Loucy (cell line): Measurements from ENCODE around the gene BICD1.
A peak's percentile ranks its signal among the peaks of the same experiment; 100 is the strongest.

Experiments used
- H2AFZ ChIP-seq: fragments of 200-600 bp; sonication (generic); 2 replicates; pipeline ENCODE4 v1.6.0; 2016; ENCODE audit warnings: antibody characterized with exemption, mild to moderate bottlenecking, low read length, moderate library complexity
- H3F3A ChIP-seq: fragments of 200-600 bp; 2 replicates; pipeline ENCODE4 v1.6.0; 2016; ENCODE audit warnings: antibody characterized with exemption, low read depth, mild to moderate bottlenecking
- H3K27me3 ChIP-seq: fragments of 200-600 bp; sonication (generic); 2 replicates; pipeline ENCODE4 v1.6.1; 2014; ENCODE audit warnings: low read length, mild to moderate bottlenecking; ENCODE audit not compliant: insufficient read depth, poor library complexity, severe bottlenecking
- H3K36me3 ChIP-seq: fragments of 200-600 bp; sonication (generic); 2 replicates; pipeline ENCODE4 v1.6.1; 2016; ENCODE audit warnings: low read length; ENCODE audit not compliant: insufficient read depth
- H3K4me1 ChIP-seq: fragments of 200-600 bp; sonication (generic); 2 replicates; pipeline ENCODE4 v1.5.1; 2014; ENCODE audit warnings: low read length, mild to moderate bottlenecking; ENCODE audit not compliant: insufficient read depth, poor library complexity, severe bottlenecking
- H3K4me2 ChIP-seq: fragments of 200-600 bp; sonication (generic); 2 replicates; pipeline ENCODE4 v1.6.0; 2014; ENCODE audit warnings: antibody characterized with exemption, low read length, low read depth, mild to moderate bottlenecking; ENCODE audit not compliant: poor library complexity, severe bottlenecking
- H3K4me3 ChIP-seq: fragments of 200-600 bp; sonication (generic); 2 replicates; pipeline ENCODE4 v1.5.1; 2014; ENCODE audit warnings: low read length, mild to moderate bottlenecking, mixed read lengths; ENCODE audit not compliant: poor library complexity, severe bottlenecking
- H3K79me2 ChIP-seq: fragments of 200-600 bp; sonication (generic); 2 replicates; pipeline ENCODE4 v1.6.1; 2014; ENCODE audit warnings: low read length; ENCODE audit not compliant: insufficient read depth
- H3K9ac ChIP-seq: fragments of 200-600 bp; sonication (generic); 2 replicates; pipeline ENCODE4 v1.6.0; 2014; ENCODE audit warnings: mild to moderate bottlenecking, low read depth, low read length, moderate library complexity; ENCODE audit not compliant: poor library complexity, severe bottlenecking
- H3K9me2 ChIP-seq: fragments of 200-600 bp; sonication (generic); replicated peaks from 2 replicates; pipeline ENCODE4 v1.6.1; 2016; ENCODE audit warnings: low read depth, low read length, mixed read lengths
- H3K9me3 ChIP-seq: fragments of 200-600 bp; sonication (generic); 2 replicates; pipeline ENCODE4 v1.6.1; 2014; ENCODE audit warnings: mild to moderate bottlenecking, antibody characterized with exemption, low read length, low read depth; ENCODE audit not compliant: insufficient read depth
- H4K20me1 ChIP-seq: fragments of 200-600 bp; sonication (generic); 2 replicates; pipeline ENCODE4 v1.6.0; 2014; ENCODE audit warnings: antibody characterized with exemption, low read length, mild to moderate bottlenecking; ENCODE audit not compliant: insufficient read depth, poor library complexity, severe bottlenecking
- EZH2phosphoT487 ChIP-seq: fragments of 200-600 bp; IDR thresholded peaks from 2 replicates; pipeline ENCODE4 v1.6.1; 2018; ENCODE audit warnings: antibody characterized with exemption, mild to moderate bottlenecking, moderate library complexity, borderline replicate concordance
- TF ChIP-seq, protein P1 (sequence below): fragments of 200-600 bp; sonication (generic); conservative IDR thresholded peaks from 2 replicates; pipeline ENCODE4 v1.5.1; 2014; ENCODE audit warnings: mild to moderate bottlenecking, antibody characterized with exemption, low read length

BICD1 gene

DNA sequence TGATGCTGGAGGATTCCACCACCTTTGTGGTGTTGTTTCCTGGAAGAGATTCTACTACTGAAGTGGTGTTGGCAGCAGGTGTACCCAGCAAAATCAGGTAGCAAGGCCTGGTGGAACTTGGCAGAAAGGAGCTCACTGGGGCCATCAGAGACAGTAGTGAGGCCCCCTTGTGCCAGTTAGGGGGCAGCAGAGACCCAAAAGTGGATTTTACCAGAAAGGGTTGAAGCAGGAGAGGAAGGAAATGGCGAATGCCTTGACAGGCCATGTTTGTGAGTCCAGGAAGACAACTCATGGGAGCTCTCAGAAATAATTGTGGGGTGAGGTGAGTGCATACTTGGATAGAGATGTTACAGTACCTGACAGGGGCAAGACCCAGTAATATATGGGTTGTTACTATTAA is 155.0 kb downstream of the BICD1 start:
- Histone ChIP-seq H4K20me1 (no peaks in the 10 kb centered on the region), H3K4me1 (peaks cover 58% of the 10 kb centered on the region), H3F3A (peaks cover 11% of the 10 kb centered on the region), H3K4me3 (peak overlapping the region; percentile 2), H3K36me3 (no peaks in the 10 kb centered on the region), H3K4me2 (peak overlapping the region; percentile 37), H3K79me2 (peaks cover 6% of the 10 kb centered on the region), H3K27me3 (no peaks in the 10 kb centered on the region), H3K9me2 (no peaks in the 10 kb centered on the region), H3K9ac (peak overlapping the region; percentile 23), H2AFZ (0 out of 2 replicates have a peak overlapping the region, but pooled peaks have one; percentile 31), H3K9me3 (peaks cover 5% of the 10 kb centered on the region; the same call in 1 of the 2 replicates)
- TF ChIP-seq, protein P1, sequence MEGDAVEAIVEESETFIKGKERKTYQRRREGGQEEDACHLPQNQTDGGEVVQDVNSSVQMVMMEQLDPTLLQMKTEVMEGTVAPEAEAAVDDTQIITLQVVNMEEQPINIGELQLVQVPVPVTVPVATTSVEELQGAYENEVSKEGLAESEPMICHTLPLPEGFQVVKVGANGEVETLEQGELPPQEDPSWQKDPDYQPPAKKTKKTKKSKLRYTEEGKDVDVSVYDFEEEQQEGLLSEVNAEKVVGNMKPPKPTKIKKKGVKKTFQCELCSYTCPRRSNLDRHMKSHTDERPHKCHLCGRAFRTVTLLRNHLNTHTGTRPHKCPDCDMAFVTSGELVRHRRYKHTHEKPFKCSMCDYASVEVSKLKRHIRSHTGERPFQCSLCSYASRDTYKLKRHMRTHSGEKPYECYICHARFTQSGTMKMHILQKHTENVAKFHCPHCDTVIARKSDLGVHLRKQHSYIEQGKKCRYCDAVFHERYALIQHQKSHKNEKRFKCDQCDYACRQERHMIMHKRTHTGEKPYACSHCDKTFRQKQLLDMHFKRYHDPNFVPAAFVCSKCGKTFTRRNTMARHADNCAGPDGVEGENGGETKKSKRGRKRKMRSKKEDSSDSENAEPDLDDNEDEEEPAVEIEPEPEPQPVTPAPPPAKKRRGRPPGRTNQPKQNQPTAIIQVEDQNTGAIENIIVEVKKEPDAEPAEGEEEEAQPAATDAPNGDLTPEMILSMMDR = peak; percentile 81
- TF ChIP-seq EZH2phosphoT487 = no peak

DNA sequence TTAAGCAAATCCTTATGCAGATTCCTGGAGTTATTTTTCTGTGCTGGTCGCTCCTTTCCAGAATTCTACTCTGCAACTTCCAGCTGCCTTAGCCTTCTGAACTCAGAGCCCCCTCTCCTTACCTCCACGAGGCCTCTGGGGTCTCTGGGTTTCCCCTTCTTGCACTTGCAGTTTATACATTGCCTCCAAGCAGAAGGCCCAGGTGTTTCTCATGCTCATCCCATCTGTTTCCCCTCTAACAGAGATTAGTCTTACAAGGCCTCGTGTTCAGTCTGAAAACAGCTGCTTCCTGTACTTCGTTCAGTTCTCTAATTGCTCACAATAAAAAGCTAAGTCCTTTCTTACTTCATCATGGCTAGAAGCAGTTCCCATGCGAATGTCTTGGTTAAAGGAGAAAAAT is 158.3 kb downstream of the BICD1 start:
- H3K4me2 ChIP-seq = peak overlapping the region; percentile 71
- H2AFZ ChIP-seq = no peak overlapping the region
- H3K4me3 ChIP-seq = peak overlapping the region; percentile 63
- no peaks in the 10 kb centered on the region for H4K20me1 ChIP-seq
- H3K4me1 ChIP-seq = peaks cover 69% of the 10 kb centered on the region
- H3K27me3 ChIP-seq = no peaks in the 10 kb centered on the region
- peaks cover 11% of the 10 kb centered on the region for H3F3A ChIP-seq
- H3K9ac ChIP-seq = peak overlapping the region; percentile 64
- no peaks in the 10 kb centered on the region for H3K9me2 ChIP-seq
- TF ChIP-seq, protein P1 = no peak
- no peak for TF ChIP-seq EZH2phosphoT487
- H3K79me2 ChIP-seq = peaks cover 12% of the 10 kb centered on the region
- no peaks in the 10 kb centered on the region for H3K9me3 ChIP-seq
- H3K36me3 ChIP-seq = no peaks in the 10 kb centered on the region

DNA sequence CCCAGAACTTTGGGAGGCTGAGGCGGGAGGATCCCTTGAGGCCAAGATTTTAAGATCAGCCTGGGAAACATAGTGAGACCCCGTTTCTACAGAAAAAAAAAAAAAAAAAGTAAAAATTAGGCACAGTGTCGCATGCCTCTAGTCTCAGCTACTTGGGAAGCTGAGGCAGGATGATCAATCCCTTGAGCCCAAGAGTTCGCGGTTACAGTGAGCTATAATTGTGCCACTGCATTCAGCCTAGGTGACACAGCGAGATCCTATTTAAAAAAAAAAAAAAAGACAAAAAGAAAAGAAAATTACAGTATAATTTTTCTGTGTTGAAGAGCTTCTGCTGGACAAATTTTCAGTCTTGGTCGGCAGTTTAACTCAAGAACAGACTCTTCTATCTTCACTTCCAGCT is 158.8 kb downstream of the BICD1 start:
- H3K79me2 ChIP-seq = peaks cover 12% of the 10 kb centered on the region
- H3K9me3 ChIP-seq = no peaks in the 10 kb centered on the region
- no peaks in the 10 kb centered on the region for H3K9me2 ChIP-seq
- peaks cover 11% of the 10 kb centered on the region for H3F3A ChIP-seq
- H3K4me2 ChIP-seq = peak overlapping the region; percentile 71
- no peaks in the 10 kb centered on the region for H3K36me3 ChIP-seq
- TF ChIP-seq, protein P1 = no peak
- TF ChIP-seq EZH2phosphoT487 = no peak
- H3K27me3 ChIP-seq = no peaks in the 10 kb centered on the region
- H3K4me3 ChIP-seq = peak overlapping the region; percentile 63
- H4K20me1 ChIP-seq = no peaks in the 10 kb centered on the region
- peaks cover 65% of the 10 kb centered on the region for H3K4me1 ChIP-seq
- H2AFZ ChIP-seq = 0 out of 2 replicates have a peak overlapping the region, but pooled peaks have one; percentile 32
- peak overlapping the region; percentile 64 for H3K9ac ChIP-seq
